NT2/D1 (cell line): Measurements from ENCODE around the gene PGAM2.
"Not testable (repeated sequence)": the region's sequence is repeated elsewhere in the genome, so short reads cannot be mapped to it uniquely, and the experiment has no call there.

Experiments used
- DNase-seq: peaks from one replicate; pipeline ENCODE4 v3.0.0-alpha.2; 2011; ENCODE audit warnings: low read depth, low spot score
- H3K27me3 ChIP-seq: 2 replicates; pipeline ENCODE4 v1.6.0; 2011; ENCODE audit warnings: mild to moderate bottlenecking; ENCODE audit not compliant: insufficient read length, insufficient read depth
- H3K36me3 ChIP-seq: 2 replicates; pipeline ENCODE4 v1.6.1; 2011; ENCODE audit warnings: mild to moderate bottlenecking, low read length, mixed read lengths; ENCODE audit not compliant: insufficient read depth, insufficient read length
- H3K4me1 ChIP-seq: 2 replicates; pipeline ENCODE4 v1.5.1; 2011; ENCODE audit not compliant: insufficient read depth, insufficient read length
- H3K4me3 ChIP-seq: 2 replicates; pipeline ENCODE4 v1.5.1; 2011; ENCODE audit warnings: low read depth; ENCODE audit not compliant: insufficient read length
- H3K9ac ChIP-seq: 2 replicates; pipeline ENCODE4 v1.6.0; 2011; ENCODE audit warnings: low read depth; ENCODE audit not compliant: insufficient read length
- H3K9me3 ChIP-seq: 2 replicates; pipeline ENCODE4 v1.5.1; 2011; ENCODE audit warnings: mild to moderate bottlenecking, low read length; ENCODE audit not compliant: insufficient read depth

Gene PGAM2

DNA sequence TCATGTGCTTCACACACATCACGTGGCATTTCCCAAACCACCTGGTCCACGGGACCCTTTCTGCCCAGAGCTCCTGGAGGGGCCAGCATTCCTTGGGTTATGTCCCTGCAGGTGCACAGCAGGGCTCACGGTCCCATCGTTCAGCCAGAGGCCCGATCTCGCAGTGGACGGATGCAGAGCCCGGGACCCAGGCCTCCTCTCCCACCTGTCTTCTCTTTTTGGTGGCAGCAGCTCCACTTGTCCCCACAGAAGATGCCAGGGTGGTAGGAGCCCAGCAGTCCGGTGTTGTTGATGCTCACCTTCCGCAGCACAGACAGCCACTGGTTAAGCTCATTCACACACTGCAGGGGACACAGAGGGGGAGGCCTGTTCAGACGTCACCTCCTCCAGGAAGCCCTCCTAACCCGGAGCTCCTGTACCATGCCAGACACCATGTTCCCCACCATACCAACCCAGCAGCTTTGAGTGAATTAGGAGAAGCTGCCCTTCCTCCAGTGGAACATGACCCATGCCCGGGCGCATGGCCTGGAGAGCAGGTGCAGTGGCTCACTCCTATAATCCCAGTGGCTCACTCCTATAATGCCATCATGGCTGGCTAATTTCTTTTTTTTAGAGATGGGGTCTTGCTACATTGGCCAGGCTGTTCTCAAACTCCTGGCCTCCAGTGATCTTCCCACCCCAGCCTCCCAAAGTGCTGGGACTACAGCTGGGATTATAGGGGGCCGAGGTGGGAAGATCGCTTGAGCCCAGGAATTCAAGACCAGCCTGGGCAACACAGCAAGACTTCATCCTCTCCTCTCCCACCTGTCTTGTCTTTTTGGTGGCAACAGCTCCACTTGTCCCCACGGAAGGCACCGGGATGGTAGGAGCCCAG lies 31.2 kb downstream of the PGAM2 start:
- not testable (repeated sequence) for H3K36me3 ChIP-seq, H3K4me3 ChIP-seq, DNase-seq, H3K27me3 ChIP-seq, H3K9ac ChIP-seq, H3K9me3 ChIP-seq, H3K4me1 ChIP-seq

DNA sequence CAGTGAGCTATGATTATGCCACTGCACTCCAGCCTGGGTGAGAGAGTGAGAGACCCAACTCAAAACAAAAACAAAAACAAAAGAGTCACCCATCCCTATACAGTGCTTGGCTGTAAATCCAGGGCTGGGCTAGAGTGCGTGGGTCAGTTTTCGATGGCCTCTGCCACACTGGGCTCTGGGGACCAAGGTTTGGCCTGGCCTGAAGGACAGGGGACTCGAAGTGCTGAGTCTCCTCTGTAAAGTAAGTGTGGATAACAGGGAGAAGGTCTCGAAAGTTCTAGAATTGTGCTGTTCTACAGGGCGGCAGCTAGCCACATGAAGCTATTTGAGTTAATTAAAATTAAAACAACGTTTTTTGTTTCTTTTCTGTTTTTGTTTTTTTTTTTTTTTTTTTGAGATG lies 33.3 kb downstream of the PGAM2 start:
- not testable (repeated sequence) for DNase-seq, H3K27me3 ChIP-seq, H3K4me3 ChIP-seq, H3K9ac ChIP-seq, H3K36me3 ChIP-seq, H3K9me3 ChIP-seq, H3K4me1 ChIP-seq

DNA sequence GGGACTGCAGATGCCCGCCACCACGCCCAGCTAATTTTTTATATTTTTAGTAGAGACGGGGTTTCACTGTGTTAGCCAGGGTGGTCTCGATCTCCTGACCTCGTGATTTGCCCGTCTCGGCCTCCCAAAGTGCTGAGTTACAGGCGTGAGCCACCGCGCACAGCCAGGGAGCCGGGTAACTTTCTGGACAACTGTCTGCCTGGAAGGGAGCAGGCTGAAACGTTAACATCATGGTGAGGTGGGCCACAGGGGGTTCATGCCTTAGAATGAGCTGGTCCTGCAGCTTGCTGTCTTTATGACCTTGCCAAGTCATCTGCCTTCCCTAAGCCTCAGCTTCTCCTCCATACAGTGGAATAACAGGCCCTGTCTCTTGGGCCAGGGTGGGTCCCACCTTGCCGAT lies 34.0 kb downstream of the PGAM2 start:
- not testable (repeated sequence) for H3K27me3 ChIP-seq, H3K36me3 ChIP-seq, H3K9ac ChIP-seq, H3K4me3 ChIP-seq, DNase-seq, H3K9me3 ChIP-seq, H3K4me1 ChIP-seq

DNA sequence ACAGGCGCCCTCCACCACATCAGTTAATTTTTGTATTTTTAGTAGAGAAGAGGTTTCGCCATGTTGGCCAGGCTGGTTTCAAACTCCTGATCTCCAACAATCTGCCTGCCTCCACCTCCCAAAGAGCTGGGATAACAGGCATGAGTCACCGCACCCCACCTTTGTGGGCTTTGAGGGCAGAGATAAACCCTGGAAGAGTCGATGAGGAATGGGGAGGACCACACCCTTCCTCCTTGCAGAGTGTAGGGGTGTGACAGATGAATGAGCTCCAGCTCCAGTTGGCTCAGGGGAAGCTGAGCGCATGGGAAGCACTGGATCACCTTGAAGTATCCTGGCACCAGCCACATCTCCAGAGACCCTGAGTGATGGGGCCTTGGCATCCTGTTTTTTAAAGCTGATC lies 35.3 kb downstream of the PGAM2 start:
- H3K4me1 ChIP-seq, H3K9me3 ChIP-seq, H3K27me3 ChIP-seq, DNase-seq, H3K9ac ChIP-seq, H3K4me3 ChIP-seq, H3K36me3 ChIP-seq: not testable (repeated sequence)

DNA sequence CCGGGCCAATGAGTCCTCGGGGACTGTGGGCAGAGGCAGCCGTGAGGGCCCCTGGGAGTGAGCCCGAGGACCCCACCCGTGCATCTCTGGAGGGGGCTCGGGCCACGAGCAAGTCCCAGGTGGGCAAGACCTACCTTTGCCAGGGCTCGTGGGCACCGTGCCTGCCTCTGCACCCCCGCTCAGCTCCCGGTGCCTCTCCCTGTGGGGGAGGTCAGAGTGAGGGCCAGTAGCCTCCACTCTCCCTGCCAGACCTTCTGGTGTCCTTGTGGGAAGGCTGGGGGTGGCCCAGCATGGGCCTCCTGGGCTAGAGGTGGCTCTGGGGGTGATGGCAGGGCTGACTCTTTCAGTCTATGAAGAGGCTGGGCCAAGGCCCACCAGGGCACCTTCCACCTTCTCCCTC lies 35.9 kb downstream of the PGAM2 start:
- not testable (repeated sequence) for H3K36me3 ChIP-seq, H3K4me3 ChIP-seq

DNA sequence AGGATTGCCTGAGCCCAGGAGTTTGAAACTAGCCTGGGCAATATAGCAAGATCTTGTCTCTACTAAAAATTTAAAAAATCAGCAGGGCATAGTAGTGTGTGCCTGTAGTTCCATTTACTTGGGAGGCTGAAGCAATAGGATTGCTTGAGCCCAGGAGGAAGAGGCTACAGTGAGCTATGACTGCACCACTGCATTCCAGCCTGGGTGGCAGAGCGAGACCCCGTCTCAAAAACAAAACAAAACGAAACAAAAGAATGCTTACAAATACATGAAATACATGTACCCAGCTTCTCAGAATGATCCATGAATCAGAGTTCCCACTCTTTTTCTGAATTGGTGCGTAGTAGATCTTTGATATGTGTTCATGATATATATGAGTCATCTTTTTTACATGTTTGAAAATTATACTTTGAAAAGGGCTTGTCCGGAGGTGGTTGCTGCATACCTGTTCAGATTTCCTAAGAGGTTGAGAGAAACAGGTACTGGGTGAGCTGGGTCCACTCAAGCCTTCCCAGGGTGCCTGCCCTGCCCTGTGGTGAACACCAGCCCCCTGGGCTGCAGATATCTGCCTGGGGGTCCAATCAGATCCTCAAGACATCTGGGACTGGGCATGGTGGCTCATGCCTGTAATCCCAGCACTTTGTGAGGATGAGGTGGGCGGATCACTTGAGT lies 42.4 kb downstream of the PGAM2 start:
- not testable (repeated sequence) for H3K4me3 ChIP-seq, DNase-seq

More for the DNA sequence above, 35.9 kb downstream of the PGAM2 start:
- not testable (repeated sequence) for H3K9me3 ChIP-seq, H3K4me1 ChIP-seq, DNase-seq, H3K27me3 ChIP-seq, H3K9ac ChIP-seq

DNA sequence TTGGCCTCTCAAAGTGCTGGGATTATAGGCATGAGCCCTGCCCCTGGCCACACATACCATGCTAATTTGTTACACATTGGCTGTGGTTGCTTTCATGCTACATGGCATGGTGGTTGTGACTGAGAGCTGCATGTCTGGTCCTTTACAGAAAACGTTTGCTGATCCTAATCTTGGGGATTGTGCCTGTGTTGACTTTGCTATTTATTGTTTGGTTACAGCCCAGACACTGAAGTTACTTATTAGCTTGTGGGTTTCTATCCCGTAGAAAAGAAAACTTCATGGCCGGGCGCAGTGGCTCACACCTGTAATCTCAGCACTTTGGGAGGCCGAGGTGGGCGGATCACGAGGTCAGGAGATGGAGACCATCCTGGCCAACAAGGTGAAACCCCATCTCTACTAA lies 43.3 kb downstream of the PGAM2 start:
- not testable (repeated sequence) for DNase-seq, H3K4me3 ChIP-seq, H3K9me3 ChIP-seq, H3K9ac ChIP-seq, H3K36me3 ChIP-seq, H3K27me3 ChIP-seq, H3K4me1 ChIP-seq

More for the DNA sequence above, 42.4 kb downstream of the PGAM2 start:
- not testable (repeated sequence) for H3K36me3 ChIP-seq, H3K27me3 ChIP-seq, H3K9ac ChIP-seq, H3K4me1 ChIP-seq, H3K9me3 ChIP-seq

DNA sequence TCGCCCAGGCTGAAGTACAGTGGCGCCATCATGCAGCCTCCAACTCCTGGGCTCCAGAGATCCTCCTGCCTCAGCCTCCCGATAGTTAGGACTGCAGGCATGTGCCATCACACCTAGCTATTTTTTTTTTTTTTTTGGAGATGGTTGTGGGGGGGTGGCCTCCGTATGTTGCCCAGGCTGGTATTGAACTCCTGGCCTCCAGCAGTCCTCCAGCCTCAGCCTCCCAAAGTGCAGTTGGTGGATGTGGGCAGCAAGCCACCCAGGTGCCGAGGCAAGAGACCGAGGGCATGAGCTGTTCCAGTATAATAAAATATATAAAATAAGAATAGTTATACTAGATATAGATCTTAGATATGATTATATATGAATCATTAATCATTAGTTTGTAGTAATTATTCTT lies 45.5 kb downstream of the PGAM2 start:
- H3K4me1 ChIP-seq, H3K9me3 ChIP-seq, H3K27me3 ChIP-seq, H3K36me3 ChIP-seq, DNase-seq, H3K4me3 ChIP-seq, H3K9ac ChIP-seq: not testable (repeated sequence)

DNA sequence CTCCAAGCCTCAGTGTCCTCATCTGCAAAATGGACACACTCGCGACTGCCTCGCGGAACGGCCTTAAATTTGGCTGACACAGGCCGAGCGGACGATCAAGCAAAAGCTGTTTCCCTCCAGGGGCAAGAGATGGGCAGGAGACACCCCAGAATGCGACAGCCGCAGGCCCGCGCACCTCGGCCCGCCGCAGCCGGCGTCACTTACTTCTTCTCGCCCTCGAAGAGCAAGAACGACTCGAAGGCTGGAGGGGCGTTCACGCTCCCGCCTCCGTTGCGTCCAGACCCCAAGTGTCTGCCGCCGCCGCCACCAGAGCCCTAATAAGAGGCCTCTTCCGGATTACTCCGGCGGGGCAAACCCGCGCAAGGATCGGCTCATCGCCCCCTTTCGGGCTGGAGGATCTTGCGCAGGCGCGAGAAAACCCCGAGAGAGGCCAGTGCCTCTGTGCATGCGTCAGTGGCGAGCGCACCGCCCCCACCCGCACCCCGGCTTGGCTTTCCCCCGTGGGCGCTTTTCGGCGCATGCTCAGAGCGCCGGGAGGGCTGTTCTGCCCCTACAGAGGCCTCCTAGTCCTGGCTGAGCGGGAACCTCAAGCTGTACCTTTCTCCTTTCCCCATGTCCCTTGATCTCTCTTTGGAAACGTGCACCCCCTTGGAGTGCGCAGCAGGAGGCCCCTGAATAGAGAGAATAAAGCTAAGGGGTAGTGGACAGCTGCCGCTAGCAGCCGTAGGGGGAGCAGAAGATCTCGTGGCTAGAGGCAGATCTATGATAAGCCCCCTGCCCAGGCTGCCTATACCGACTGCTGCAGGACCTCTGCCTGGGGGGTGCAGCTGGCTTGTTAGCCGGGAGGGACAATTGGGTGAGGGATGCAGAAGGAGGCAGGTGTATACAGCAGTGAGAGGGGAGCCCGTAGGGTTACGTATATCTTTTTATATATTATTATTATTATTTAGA lies 46.2 kb downstream of the PGAM2 start:
- peak; percentile 96 for DNase-seq
- not testable (repeated sequence) for H3K9me3 ChIP-seq, H3K27me3 ChIP-seq, H3K4me1 ChIP-seq, H3K36me3 ChIP-seq
- Histone ChIP-seq H3K4me3 (peak overlapping the region; percentile 82), H3K9ac (peak overlapping the region; percentile 76)

DNA sequence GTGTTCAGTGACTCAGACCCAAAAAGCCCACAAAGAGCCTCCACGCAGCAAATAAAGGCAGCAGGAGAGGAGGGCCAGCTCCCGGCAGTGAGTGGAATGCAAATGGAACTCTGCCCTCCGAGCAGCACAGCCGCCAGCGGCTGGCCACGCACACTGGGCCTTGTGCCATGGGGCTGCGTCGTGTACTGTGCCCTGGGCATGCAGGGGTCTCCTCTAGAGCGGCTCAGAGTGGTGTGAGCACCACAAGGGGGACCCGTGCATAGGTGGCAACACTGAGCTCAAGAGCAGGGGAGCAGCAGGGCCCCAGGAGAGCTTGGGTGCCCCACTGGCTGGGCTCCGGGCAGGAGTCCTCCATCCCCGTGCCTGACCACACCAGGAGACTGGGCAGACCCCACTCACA lies 50.3 kb downstream of the PGAM2 start:
- H3K4me1 ChIP-seq, H3K27me3 ChIP-seq, H3K9me3 ChIP-seq, H3K9ac ChIP-seq, H3K4me3 ChIP-seq, H3K36me3 ChIP-seq, DNase-seq: not testable (repeated sequence)
